PC-9 (cell line): ENCODE data around the gene PNMA1. TPM values are rescaled to one million over a fixed set of nuclear protein-coding genes. Genes with fewer than 3 reads are reported as not detected.
"Not testable (repeated sequence)": the region's sequence is repeated elsewhere in the genome, so short reads cannot be mapped to it uniquely, and the experiment has no call there.

ENCODE experiments used
- BruUV-seq: library from RNA; stranded (reverse); fragments of 400-500 nt; replicated peaks from 2 replicates; lab custom pipeline; 2021; lab: Mats Ljungman, UMichigan
- CTCF ChIA-PET: fragments of 300-600 bp; sonication (Branson Sonifier 250); formaldehyde crosslinking; loops from one replicate; lab custom pipeline; 2022; ENCODE audit warnings: antibody characterized with exemption; lab: Charles Lee
- POLR2A ChIA-PET: fragments of 300-600 bp; sonication (Branson Sonifier 250); formaldehyde crosslinking; loops from one replicate; lab custom pipeline; 2022; ENCODE audit warnings: antibody characterized with exemption; ENCODE audit not compliant: unreplicated experiment; lab: Charles Lee
- DNase-seq, 2 experiments: peaks; one replicate each; pipeline versions ENCODE4 v3.0.0 to v3.0.0-alpha.2; 2015 to 2022; ENCODE audit warnings: mixed read lengths in 1 of 2
- H2AFZ ChIP-seq: fragments of 200-600 bp; sonication (generic); 2 replicates; pipeline ENCODE4 v1.8.1; 2017; ENCODE audit warnings: antibody characterized with exemption
- H3F3A ChIP-seq: fragments of 200-600 bp; sonication (generic); 2 replicates; pipeline ENCODE4 v1.8.1; 2017; ENCODE audit warnings: antibody characterized with exemption, mild to moderate bottlenecking, low read depth; ENCODE audit not compliant: insufficient read depth
- H3K27ac ChIP-seq: fragments of 200-600 bp; sonication (generic); 2 replicates; pipeline ENCODE4 v1.6.1; 2016; ENCODE audit warnings: mixed run types
- H3K27me3 ChIP-seq: fragments of 200-600 bp; sonication (generic); 2 replicates; pipeline ENCODE4 v1.6.1; 2016; ENCODE audit warnings: low read depth, mixed run types; ENCODE audit not compliant: insufficient read depth
- H3K36me3 ChIP-seq: fragments of 200-600 bp; sonication (generic); 2 replicates; pipeline ENCODE4 v1.6.1; 2016; ENCODE audit warnings: low read depth, mixed run types
- H3K4me1 ChIP-seq: fragments of 200-600 bp; sonication (generic); replicated peaks from 2 replicates; pipeline ENCODE4 v1.6.1; 2016; ENCODE audit warnings: mixed run types; ENCODE audit not compliant: insufficient read depth
- H3K4me2 ChIP-seq: fragments of 200-600 bp; sonication (generic); 2 replicates; pipeline ENCODE4 v1.6.1; 2017; ENCODE audit warnings: mixed run types
- H3K4me3 ChIP-seq: fragments of 200-600 bp; sonication (generic); 2 replicates; pipeline ENCODE4 v1.6.1; 2016; ENCODE audit warnings: mixed run types
- H3K79me2 ChIP-seq: fragments of 200-600 bp; sonication (generic); 2 replicates; pipeline ENCODE4 v1.6.1; 2017; ENCODE audit warnings: low read depth, mixed run types
- H3K9me2 ChIP-seq: fragments of 200-600 bp; sonication (generic); 2 replicates; pipeline ENCODE4 v1.8.1; 2017; ENCODE audit warnings: mild to moderate bottlenecking; ENCODE audit not compliant: insufficient read depth
- H3K9me3 ChIP-seq: fragments of 200-600 bp; sonication (generic); 2 replicates; pipeline ENCODE4 v1.8.1; 2016; ENCODE audit warnings: low read depth; ENCODE audit not compliant: insufficient read depth
- H4K20me1 ChIP-seq: fragments of 200-600 bp; sonication (generic); 2 replicates; pipeline ENCODE4 v1.8.1; 2017; ENCODE audit not compliant: insufficient read depth
- EZH2 ChIP-seq: fragments of 200-600 bp; sonication (generic); IDR thresholded peaks from 2 replicates; pipeline ENCODE4 v1.8.0; 2017; ENCODE audit warnings: antibody characterized with exemption, low read depth
- intact Hi-C: fragments of 100-400 bp; cut with micrococcal nuclease; formaldehyde crosslinking; loops from one replicate; pipeline ENCODE4 v1.10.0; 2022; ENCODE audit not compliant: unreplicated experiment
- total RNA-seq: library from RNA; stranded (reverse); gene quantifications from 2 replicates; pipeline ENCODE4 v1.2.3, GENCODE V29; 2021
- TF ChIP-seq, protein P1 (sequence below): fragments of 200-600 bp; sonication (generic); conservative IDR thresholded peaks from 2 replicates; pipeline ENCODE4 v1.6.1; 2017; ENCODE audit warnings: mixed run types, antibody characterized with exemption, mild to moderate bottlenecking, moderate library complexity

PNMA1 gene
- total RNA-seq, 1 experiment from 2014 or later = 13.6 TPM

DNA sequence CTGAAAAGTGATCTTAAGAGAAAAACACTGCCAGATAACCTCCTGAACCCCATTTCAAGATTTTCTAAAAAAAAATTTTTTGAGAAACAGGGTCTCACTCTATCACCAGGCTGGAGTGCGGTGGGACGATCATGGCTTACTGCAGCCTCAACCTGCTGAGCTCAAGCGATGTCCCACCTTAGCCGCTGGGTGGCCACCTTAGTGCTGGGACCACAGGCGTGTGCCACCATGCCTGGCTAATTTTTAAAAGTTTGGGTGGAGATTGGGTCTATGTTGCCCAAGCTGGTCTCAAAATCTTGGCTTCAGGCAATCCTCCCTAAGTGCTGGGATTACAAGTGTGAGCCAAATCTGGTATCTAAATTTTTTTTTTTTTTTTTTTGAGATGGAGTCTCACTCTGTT is 3.4 kb downstream of the PNMA1 start:
- TF ChIP-seq, protein P1, sequence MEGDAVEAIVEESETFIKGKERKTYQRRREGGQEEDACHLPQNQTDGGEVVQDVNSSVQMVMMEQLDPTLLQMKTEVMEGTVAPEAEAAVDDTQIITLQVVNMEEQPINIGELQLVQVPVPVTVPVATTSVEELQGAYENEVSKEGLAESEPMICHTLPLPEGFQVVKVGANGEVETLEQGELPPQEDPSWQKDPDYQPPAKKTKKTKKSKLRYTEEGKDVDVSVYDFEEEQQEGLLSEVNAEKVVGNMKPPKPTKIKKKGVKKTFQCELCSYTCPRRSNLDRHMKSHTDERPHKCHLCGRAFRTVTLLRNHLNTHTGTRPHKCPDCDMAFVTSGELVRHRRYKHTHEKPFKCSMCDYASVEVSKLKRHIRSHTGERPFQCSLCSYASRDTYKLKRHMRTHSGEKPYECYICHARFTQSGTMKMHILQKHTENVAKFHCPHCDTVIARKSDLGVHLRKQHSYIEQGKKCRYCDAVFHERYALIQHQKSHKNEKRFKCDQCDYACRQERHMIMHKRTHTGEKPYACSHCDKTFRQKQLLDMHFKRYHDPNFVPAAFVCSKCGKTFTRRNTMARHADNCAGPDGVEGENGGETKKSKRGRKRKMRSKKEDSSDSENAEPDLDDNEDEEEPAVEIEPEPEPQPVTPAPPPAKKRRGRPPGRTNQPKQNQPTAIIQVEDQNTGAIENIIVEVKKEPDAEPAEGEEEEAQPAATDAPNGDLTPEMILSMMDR = no peak
- TF ChIP-seq EZH2 = no peak
- no TSS peak for BruUV-seq
- H3K4me3 ChIP-seq = no peak overlapping the region

DNA sequence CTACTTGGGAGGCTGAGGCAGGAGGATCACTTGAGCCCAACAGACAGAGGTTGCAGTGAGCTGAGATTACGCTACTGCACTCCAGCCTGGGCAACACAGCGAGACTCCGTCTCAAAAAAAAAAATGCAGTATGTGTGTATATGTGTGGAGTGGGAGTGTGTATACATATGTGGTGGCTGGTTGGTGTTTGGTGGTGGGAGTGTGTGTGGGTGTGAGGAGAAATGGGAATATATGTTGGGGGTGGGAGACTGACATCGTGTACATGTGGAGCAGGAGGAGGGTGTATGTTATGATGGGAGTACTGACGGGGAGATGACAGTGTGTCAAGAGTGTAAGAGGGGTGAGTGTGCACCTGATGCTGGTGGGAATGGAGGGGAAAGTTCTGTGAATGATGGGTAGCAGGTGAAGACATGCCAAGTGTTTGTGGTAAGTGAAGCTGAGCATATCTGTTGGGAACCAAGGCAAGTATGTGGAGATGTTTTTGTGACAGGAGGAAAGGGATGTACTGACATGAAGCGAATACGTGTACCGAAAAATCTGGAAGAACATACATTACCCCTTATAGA is 4.2 kb downstream of the PNMA1 start:
- intact Hi-C loops = loop anchor here (10.0 kb wide), 1 partner anchor 1195 kb away; no protein-coding TSS in a partner anchor
- Histone ChIP-seq H3K9me2 (no peaks in the 10 kb centered on the region), H3K79me2 (peaks cover 20% of the 10 kb centered on the region), H3K9me3 (no peaks in the 10 kb centered on the region), H3K27ac (no peak overlapping the region), H3K4me2 (no peak overlapping the region), H3K4me1 (peaks cover 28% of the 10 kb centered on the region), H3K27me3 (no peaks in the 10 kb centered on the region), H2AFZ (no peak overlapping the region), H3F3A (peaks cover 14% of the 10 kb centered on the region), H3K4me3 (no peak overlapping the region), H3K36me3 (no peaks in the 10 kb centered on the region), H4K20me1 (no peaks in the 10 kb centered on the region; the same call in none of the 2 replicates)
- POLR2A ChIA-PET = no interaction called here
- TF ChIP-seq, protein P1 = no peak
- TF ChIP-seq EZH2 = no peak
- no TSS peak for BruUV-seq
- no peak for DNase-seq
- CTCF ChIA-PET = interaction anchor here (0.6 kb wide), 1 partner anchor 31 kb away, joined by 9 read pairs; no protein-coding TSS in a partner anchor

More for the DNA sequence above, 3.4 kb downstream of the PNMA1 start:
- H2AFZ ChIP-seq = no peak overlapping the region
- H3K27me3 ChIP-seq = no peaks in the 10 kb centered on the region
- CTCF ChIA-PET = interaction anchor here (0.6 kb wide), 1 partner anchor 32 kb away, joined by 9 read pairs; no protein-coding TSS in a partner anchor
- H3K36me3 ChIP-seq = no peaks in the 10 kb centered on the region
- POLR2A ChIA-PET = no interaction called here
- intact Hi-C loops = loop anchor here (10.0 kb wide), 1 partner anchor 1196 kb away; no protein-coding TSS in a partner anchor
- H3K9me3 ChIP-seq = no peaks in the 10 kb centered on the region
- peaks cover 20% of the 10 kb centered on the region for H3K79me2 ChIP-seq
- no peaks in the 10 kb centered on the region; the same call in none of the 2 replicates for H4K20me1 ChIP-seq
- H3F3A ChIP-seq = peaks cover 20% of the 10 kb centered on the region
- H3K4me2 ChIP-seq = no peak overlapping the region
- H3K9me2 ChIP-seq = no peaks in the 10 kb centered on the region
- DNase-seq = no peak
- H3K4me1 ChIP-seq = peaks cover 31% of the 10 kb centered on the region
- H3K27ac ChIP-seq = no peak overlapping the region

DNA sequence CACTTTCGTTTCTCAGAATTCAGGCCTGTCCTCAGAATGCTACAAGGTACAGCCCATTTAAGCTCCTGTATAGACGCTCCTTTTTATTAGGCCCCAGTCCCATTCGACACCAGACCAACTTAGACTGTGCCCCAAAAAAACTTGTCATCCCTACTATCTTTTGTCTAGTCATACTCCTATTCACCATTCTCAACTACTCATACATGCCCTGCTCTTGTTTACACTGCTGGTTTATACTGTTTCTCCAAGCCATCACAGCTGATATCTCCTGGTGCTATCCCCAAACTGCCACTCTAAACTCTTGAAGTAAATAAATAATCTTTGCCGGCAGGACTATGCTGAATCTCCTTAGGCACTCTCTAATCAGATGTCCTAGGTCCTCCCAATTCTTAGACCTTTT is 6.1 kb downstream of the PNMA1 start:
- CTCF ChIA-PET, intact Hi-C loops, POLR2A ChIA-PET, H3K27me3 ChIP-seq, H3K36me3 ChIP-seq, DNase-seq, H4K20me1 ChIP-seq, H3K9me2 ChIP-seq, H3K27ac ChIP-seq, H3F3A ChIP-seq, H3K4me2 ChIP-seq, BruUV-seq, H3K4me3 ChIP-seq, H3K9me3 ChIP-seq, H2AFZ ChIP-seq: not testable (repeated sequence)
- Histone ChIP-seq H3K79me2 (peaks cover 14% of the 10 kb centered on the region), H3K4me1 (peaks cover 17% of the 10 kb centered on the region)
